Memory B cell (primary cell): ENCODE measurements around the gene TRIM67.
"Not testable (repeated sequence)": the region's sequence is repeated elsewhere in the genome, so short reads cannot be mapped to it uniquely, and the experiment has no call there.

Experiments
- ATAC-seq: fragments of 150-1000 bp; cut with Tn5 transposase; 2 replicates; pipeline ENCODE4 v1.10.0; 2021; ENCODE audit warnings: low read depth, mild to moderate bottlenecking, moderate library complexity
- DNase-seq, 2 donors: peaks; one replicate each; pipeline ENCODE4 v3.0.0; 2022; ENCODE audit warnings: low spot score in 2 of 2
- H3K27ac Mint-ChIP-seq: one replicate; pipeline ENCODE4 v1.8.0; 2022; ENCODE audit warnings: mild to moderate bottlenecking, moderate library complexity, mixed read lengths
- H3K27me3 Mint-ChIP-seq: one replicate; pipeline ENCODE4 v1.8.0; 2022; ENCODE audit warnings: mixed read lengths
- H3K36me3 Mint-ChIP-seq: one replicate; pipeline ENCODE4 v1.8.0; 2022; ENCODE audit warnings: mild to moderate bottlenecking, mixed read lengths
- H3K4me1 Mint-ChIP-seq: one replicate; pipeline ENCODE4 v1.8.0; 2022; ENCODE audit warnings: mixed read lengths
- H3K4me3 Mint-ChIP-seq: one replicate; pipeline ENCODE4 v1.8.0; 2022; ENCODE audit warnings: mild to moderate bottlenecking, moderate library complexity, mixed read lengths
- H3K9me3 Mint-ChIP-seq: one replicate; pipeline ENCODE4 v1.8.0; 2022; ENCODE audit warnings: mixed read lengths

TRIM67 gene

DNA sequence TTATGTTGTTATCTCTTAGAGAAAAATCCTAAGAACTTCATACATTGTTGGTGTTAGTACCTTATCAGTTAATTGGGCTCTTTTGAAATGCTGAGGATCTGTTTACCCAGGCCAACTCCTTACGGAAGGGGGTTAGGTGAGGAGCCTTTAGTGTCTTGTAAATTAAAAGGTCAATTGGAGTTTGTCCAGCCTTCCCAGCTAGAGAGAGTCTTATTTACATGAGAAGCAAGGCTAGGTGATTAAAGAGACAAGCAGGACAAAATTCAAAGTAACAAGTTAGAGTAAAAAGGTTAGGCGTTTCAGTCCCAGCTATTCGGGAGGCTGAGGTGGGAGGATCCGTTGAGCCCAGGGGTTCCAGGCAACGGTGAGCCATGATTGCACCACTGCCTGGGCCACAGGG lies 50.4 kb downstream of the TRIM67 start:
- H3K36me3 Mint-ChIP-seq, H3K27me3 Mint-ChIP-seq, H3K9me3 Mint-ChIP-seq, H3K27ac Mint-ChIP-seq, ATAC-seq, DNase-seq, H3K4me3 Mint-ChIP-seq: not testable (repeated sequence)
- H3K4me1 Mint-ChIP-seq, result peaks cover 31% of the 10 kb centered on the region

DNA sequence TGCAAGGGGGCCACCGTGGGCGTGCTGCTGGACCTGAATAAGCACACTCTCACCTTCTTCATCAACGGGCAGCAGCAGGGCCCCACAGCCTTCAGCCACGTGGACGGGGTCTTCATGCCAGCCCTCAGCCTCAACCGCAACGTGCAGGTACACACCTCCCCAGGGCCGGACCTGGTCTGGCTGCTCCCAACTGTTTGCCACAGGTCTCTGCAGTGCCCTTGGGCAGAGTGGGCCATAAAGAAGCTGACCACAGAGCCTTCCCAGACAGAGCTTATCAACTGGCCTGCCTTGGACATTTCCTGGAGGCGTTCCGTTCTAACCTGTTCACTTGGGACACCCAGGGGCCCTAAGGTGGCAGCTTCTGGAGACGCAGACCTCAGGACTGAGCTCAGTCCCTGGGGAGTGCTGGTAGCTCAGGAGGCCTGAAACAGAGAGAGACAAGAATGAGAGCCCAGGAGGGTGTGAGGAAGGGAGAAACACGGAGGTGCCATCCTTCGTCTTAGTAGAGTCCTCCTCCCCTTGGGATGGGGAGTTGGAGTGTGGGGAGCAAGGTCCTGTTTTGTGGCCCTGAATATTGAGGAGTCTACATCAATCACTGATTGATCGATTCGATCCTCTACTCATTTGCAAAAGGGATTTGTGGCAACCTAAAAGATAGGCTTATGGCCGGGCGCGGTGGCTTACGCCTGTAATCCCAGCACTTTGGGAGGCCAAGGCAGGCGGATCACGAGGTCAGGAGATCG lies 52.1 kb downstream of the TRIM67 start:
- no peak for DNase-seq
- no peak for ATAC-seq
- H3K4me3 Mint-ChIP-seq, result peak overlapping the region; percentile 11
- H3K4me1 Mint-ChIP-seq, result peaks cover 31% of the 10 kb centered on the region
- peak overlapping the region; percentile 24 for H3K27ac Mint-ChIP-seq
- H3K36me3 Mint-ChIP-seq, result no peaks in the 10 kb centered on the region
- H3K27me3 Mint-ChIP-seq, result no peaks in the 10 kb centered on the region
- no peaks in the 10 kb centered on the region for H3K9me3 Mint-ChIP-seq

DNA sequence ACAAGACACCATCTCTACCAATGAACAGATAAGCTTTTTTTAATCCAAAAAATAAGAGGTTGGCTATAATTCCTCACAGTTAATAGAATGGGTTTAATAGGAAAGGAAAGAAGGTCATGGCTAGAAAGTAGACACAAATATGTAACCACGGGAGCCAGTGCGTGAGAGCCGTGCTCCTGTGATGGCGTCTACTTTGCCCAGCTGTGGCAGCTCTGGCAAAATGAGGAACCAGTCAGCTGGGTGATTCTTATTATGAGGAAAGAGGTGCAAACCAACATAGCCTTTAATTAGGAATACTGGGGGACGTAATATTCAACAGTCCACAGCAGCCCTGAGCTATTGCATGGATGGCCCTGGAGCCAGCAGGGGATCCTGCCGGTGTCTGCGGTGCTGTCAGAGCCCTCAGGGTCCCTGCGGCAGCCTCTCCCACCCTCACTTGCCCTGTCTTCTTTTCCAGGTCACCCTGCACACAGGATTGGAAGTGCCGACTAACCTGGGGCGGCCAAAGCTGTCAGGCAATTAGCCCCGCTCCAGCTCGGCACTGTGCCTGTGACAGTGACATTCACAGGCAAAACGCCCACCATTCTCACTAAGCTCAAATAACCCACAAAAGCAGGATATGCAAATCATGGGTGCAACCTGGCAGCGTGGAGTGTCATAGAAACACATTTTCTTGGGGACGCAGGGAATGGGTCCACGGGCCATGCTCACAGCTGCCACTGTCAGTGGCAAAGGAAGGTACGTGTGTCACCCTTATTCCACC lies 53.2 kb downstream of the TRIM67 start:
- DNase-seq (peak; percentile 11 to 16), ATAC-seq (peak; percentile 46)
- no peak overlapping the region for H3K27ac Mint-ChIP-seq
- no peaks in the 10 kb centered on the region for H3K27me3 Mint-ChIP-seq
- H3K4me1 Mint-ChIP-seq, result peaks cover 31% of the 10 kb centered on the region
- no peaks in the 10 kb centered on the region for H3K9me3 Mint-ChIP-seq
- H3K36me3 Mint-ChIP-seq, result no peaks in the 10 kb centered on the region
- H3K4me3 Mint-ChIP-seq, result peak overlapping the region; percentile 66

DNA sequence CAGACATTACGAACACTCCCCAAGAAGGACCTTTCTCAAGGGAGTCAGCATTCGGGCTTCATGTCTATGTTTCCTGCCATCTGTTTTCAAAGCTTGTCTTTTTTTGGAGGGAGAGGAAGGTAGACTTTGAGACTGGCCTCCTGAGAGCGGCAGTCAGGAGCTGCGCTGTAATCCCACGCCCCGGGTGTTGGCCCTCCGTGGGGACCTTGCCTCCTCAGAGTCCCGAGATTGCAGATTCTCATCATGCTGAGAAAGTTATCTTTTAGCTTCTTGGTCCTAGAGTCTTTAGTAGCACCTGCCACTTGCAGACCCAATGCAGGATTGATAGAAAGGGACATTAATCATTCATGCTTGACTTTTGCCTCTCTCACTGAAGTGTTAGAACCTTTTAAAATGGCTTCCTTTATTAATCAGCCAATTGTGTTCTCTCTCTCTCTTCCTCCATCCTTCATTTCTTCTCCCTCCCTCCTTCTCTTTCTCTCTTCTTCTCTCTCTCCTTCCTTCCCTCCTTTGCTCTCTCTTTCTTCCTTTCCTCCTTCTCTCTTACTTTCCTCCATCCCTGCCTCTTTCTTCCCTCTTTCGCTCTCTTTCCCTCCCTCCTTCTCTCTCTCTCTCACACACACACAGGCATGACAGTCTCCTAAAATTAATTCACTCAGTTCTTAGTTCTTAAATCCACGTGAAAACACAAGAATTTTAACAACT lies 54.0 kb downstream of the TRIM67 start:
- no peaks in the 10 kb centered on the region for H3K9me3 Mint-ChIP-seq
- no peaks in the 10 kb centered on the region for H3K36me3 Mint-ChIP-seq
- H3K27me3 Mint-ChIP-seq, result no peaks in the 10 kb centered on the region
- DNase-seq, result peak in 1 of 2 donors; percentile 18
- no peak for ATAC-seq
- peak overlapping the region; percentile 18 for H3K27ac Mint-ChIP-seq
- peak overlapping the region; percentile 66 for H3K4me3 Mint-ChIP-seq
- peaks cover 31% of the 10 kb centered on the region for H3K4me1 Mint-ChIP-seq

DNA sequence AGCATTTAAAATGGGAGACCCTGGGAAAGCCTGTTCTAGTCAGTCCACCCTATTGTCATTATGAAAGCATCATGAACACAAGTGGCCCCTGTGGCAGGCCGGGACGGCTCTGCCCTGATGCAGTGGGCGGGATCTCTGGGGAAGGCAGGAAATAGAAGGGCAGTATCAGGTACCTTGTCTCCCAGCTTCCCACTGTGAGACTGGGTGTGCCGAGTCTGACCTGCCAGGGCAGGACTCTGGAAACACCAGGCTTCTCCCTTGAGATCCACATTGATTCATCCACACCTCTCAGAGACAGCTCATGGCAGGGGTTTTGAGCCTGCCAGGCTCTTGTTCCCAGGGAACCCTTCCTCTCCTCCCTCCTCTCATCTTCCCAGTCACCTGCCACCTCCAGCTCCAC lies 54.6 kb downstream of the TRIM67 start:
- ATAC-seq, result no peak
- Mint-ChIP-seq H3K27me3 (no peaks in the 10 kb centered on the region), H3K36me3 (no peaks in the 10 kb centered on the region), H3K27ac (peak overlapping the region; percentile 85), H3K9me3 (no peaks in the 10 kb centered on the region), H3K4me1 (peaks cover 26% of the 10 kb centered on the region), H3K4me3 (peak overlapping the region; percentile 66)
- DNase-seq, result no peak

DNA sequence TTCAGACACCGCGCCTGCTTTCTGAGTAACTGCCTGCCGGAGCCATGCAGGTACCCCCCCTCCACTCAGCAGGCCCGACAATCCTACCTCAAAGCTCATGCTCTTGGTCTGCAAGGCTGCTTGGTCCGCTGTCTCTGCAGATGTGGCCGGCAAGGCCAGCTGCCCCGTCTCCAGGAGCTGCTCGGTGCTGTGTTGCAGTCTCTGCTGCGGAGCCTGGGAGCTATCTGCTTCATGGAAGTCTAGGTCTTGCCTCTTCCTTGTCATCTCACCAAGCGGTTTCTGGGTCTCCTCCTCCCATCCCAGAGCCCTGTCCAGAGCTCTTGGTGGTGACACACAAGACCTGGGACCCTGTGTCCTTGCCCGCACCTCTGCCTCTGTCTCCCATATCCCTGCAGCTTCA lies 55.2 kb downstream of the TRIM67 start:
- Mint-ChIP-seq H3K27me3 (no peaks in the 10 kb centered on the region), H3K4me3 (peak overlapping the region; percentile 49), H3K27ac (peak overlapping the region; percentile 85), H3K4me1 (peaks cover 25% of the 10 kb centered on the region), H3K36me3 (no peaks in the 10 kb centered on the region), H3K9me3 (no peaks in the 10 kb centered on the region)
- ATAC-seq, result no peak
- no peak for DNase-seq

DNA sequence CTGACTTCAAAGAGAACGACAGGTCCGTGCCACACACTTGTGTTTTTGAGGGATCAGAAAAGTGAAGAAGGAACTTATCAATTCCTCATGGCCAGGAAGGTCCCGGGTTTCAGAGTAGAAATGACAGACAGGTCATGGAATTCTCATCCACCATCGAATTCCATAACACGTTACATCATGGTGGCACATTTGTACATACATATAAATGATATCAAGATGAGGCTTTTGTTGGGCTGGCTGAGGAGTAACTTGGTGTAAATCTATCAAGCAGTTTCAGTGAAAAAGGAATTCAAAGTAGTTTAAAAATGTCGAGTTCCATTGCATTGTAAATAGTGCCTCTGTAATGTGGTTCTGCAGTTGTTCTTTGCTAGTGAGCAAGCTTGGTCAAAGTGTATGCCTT lies 56.2 kb downstream of the TRIM67 start:
- Mint-ChIP-seq H3K4me1 (peaks cover 22% of the 10 kb centered on the region), H3K36me3 (peaks cover 3% of the 10 kb centered on the region), H3K27me3 (no peaks in the 10 kb centered on the region), H3K4me3 (no peak overlapping the region), H3K9me3 (no peaks in the 10 kb centered on the region), H3K27ac (no peak overlapping the region)
- DNase-seq, result no peak
- no peak for ATAC-seq

DNA sequence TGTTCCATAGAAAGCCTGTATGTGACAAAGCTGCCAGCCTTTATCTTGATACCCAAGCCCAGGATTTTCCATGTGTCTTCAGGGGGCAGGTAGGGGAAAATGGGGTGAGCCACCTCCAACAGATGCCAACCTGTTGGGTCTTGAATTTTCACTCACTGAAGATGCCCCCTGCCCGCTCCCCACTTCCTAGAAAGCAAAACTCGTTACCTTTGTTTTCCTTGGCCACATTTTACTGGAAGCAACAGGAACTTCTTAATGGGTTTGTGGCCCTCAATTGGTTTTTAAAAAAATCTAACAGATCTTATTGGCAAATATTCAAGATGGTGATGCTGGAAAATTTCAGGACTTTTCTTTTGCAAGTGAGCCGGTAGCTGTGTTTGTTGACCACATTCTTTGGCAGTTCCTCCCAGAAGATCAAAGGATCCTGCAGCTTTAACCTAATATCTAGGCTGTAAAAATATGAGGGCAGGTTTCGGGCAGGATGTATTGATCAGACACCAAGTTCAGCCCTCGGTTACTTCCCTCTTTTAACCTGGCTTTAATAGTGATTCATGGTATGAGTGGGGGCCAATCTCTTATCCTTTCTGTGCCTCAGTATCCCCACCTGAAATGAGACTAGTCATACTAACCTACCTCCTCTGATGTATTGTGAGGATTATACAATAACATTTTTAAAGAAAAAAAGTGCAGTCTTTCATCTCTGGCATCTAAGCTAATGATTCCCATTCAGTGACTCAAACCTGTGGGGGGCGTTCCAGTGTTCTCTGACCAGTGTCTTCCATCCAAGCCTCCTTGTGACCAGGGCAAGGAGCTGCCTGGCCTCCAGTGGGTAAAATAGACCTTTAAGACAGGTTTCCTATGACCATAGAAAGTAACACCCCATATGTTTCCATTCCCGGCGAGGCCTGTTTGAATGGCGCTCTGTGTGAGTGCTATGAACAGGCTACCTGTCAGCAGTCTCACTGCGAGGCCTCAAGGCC lies 57.9 kb downstream of the TRIM67 start:
- no peak for ATAC-seq
- H3K27ac Mint-ChIP-seq, result no peak overlapping the region
- DNase-seq, result no peak
- H3K9me3 Mint-ChIP-seq, result no peaks in the 10 kb centered on the region
- H3K4me1 Mint-ChIP-seq, result peaks cover 18% of the 10 kb centered on the region
- peaks cover 7% of the 10 kb centered on the region for H3K36me3 Mint-ChIP-seq
- no peaks in the 10 kb centered on the region for H3K27me3 Mint-ChIP-seq
- no peak overlapping the region for H3K4me3 Mint-ChIP-seq

DNA sequence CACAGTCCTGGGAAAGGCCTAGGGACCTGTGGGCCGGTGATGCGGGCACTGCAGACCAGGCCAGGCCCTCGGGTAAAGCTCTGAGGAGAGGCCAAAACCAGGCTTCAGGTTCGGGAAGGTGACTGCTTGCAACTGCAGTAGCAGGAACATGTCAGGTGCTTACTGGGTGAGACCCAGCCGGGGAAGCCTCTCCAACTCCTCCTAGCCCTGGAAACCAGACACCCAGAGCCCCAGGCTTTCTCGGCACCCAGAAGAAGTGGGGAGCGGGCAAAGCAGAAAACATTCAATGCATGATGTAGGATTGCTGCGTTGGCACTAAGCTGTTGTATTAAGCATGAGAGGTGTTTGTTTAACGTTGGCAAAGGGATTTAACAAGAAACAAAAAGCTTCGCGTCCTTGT lies 58.9 kb downstream of the TRIM67 start:
- Mint-ChIP-seq H3K4me1 (peaks cover 9% of the 10 kb centered on the region), H3K36me3 (peaks cover 16% of the 10 kb centered on the region), H3K27me3 (no peaks in the 10 kb centered on the region), H3K4me3 (no peak overlapping the region), H3K27ac (no peak overlapping the region), H3K9me3 (no peaks in the 10 kb centered on the region)
- DNase-seq (no peak), ATAC-seq (no peak)

DNA sequence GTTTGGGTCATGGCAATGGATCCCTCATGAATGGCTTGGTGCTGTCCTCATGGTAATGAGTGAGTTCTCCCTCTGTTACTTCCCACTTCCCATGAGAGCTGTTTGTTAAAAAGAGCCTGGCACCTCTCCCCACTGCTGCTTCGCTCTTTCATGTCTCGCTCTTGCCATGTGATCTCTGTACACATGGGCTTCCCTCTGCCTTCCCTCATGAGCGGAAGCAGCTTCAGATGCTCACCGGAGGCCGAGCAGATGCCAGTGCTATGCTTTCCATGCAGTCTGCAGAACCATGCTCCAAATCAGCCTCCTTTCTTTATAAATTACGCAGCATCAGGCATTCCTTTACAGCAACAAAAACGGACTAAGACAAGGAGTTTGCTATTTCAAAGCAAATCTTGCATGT lies 64.3 kb downstream of the TRIM67 start:
- H3K27ac Mint-ChIP-seq, result peak overlapping the region; percentile 55
- H3K9me3 Mint-ChIP-seq, result no peaks in the 10 kb centered on the region
- ATAC-seq, result no peak

DNA sequence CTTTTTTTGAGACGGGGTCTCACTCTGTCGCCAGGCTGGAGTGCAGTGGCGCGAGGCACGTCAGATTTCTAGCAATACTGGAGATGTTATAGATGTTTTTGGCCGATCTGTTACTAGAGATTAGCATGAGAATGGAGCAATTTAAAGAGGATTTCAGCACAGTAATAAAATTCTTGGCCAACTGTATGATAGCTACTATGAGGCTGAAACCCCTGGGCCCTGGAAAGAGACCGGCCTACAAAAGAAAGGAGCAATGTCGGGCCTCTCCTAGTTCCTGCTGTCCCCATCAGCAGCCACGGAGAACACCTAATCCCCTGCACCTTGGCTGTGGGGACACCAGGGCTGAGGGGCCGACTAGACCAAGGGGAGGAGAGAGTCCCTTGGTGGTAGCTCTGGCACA lies 69.7 kb downstream of the TRIM67 start:
- H3K27ac Mint-ChIP-seq, result no peak overlapping the region
- peaks cover 26% of the 10 kb centered on the region for H3K36me3 Mint-ChIP-seq
- no peak for DNase-seq
- H3K4me1 Mint-ChIP-seq, result peaks cover 23% of the 10 kb centered on the region
- H3K9me3 Mint-ChIP-seq, result no peaks in the 10 kb centered on the region
- H3K27me3 Mint-ChIP-seq, result no peaks in the 10 kb centered on the region
- H3K4me3 Mint-ChIP-seq, result no peak overlapping the region
- no peak for ATAC-seq

More for the DNA sequence above, 64.3 kb downstream of the TRIM67 start:
- H3K4me1 Mint-ChIP-seq, result peaks cover 6% of the 10 kb centered on the region
- H3K4me3 Mint-ChIP-seq, result no peak overlapping the region
- peaks cover 37% of the 10 kb centered on the region for H3K36me3 Mint-ChIP-seq
- H3K27me3 Mint-ChIP-seq, result no peaks in the 10 kb centered on the region
- DNase-seq, result no peak

DNA sequence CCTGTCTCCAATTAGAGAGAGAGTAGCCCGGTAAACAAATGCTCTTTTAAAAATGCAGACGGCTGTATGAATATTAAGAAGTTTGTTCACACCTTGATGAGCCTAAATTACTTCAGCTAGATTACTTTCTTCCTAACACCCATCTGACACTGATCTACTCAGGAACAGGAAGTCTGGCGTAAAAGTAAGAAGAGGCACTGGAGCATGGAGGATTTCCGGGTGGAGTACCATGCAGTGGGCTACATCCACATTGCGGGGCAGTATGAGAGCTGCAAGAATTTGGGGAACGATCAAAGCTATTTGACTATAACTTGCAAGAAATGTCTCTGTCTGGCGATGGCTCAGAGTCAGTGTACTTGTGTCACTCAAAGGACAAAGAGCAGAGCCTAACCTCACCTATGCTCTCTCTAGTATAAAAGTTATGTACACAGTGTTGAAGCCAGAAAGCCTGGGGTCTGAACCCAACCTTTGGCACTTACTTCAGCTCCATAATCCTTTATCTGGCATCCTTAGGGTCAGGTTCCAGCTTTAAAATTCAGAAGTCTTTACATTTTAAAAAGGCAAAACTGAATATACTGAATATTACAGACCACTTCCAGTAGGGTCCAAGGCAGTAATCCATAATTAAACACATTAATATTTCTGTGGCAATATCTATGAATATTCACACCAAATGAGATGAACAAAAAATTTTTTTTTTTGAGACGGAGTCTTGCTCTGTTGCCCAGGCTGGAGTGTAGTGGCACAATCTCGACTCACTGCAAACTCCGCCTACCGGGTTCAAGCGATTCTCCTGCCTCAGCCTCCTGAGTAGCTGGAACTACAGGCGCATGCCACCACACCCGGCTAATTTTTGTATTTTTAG lies 71.2 kb downstream of the TRIM67 start:
- Mint-ChIP-seq H3K4me1 (peaks cover 27% of the 10 kb centered on the region), H3K27me3 (no peaks in the 10 kb centered on the region), H3K36me3 (peaks cover 24% of the 10 kb centered on the region), H3K4me3 (peak overlapping the region; percentile 47), H3K9me3 (no peaks in the 10 kb centered on the region), H3K27ac (peak overlapping the region; percentile 9)
- peak; percentile 99 for ATAC-seq
- no peak for DNase-seq
